Measurements from ENCODE around the gene LGR6.

The LGR6 gene

GRCh38 chr1:202266061-202266765 lies 72.6 kb downstream of the LGR6 start:
- no peak overlapping the region for H3K14ac ChIP-seq (ENCODE audit: low read length)
- H3K4me3 ChIP-seq (ENCODE audit: low read depth, low read length), result no peak overlapping the region
- H4K12ac ChIP-seq (ENCODE audit: low read depth, low read length), result no peak overlapping the region
- H3K23ac ChIP-seq (ENCODE audit: low read length), result no peak overlapping the region
- H3K79me1 ChIP-seq (ENCODE audit: low read length), result no peaks in the 10 kb centered on the region
- H3K4me2 ChIP-seq (ENCODE audit: low read length), result no peak overlapping the region
- WGBS (ENCODE audit: extremely low coverage, insufficient coverage, insufficient read length), result no CpG with 5 or more reads among the region's 9 CpGs
- no peak for DNase-seq
- no peaks in the 10 kb centered on the region for H3K4me1 ChIP-seq (ENCODE audit: control insufficient read depth in 1 of 2, insufficient read depth in 2 of 2, low read length in 2 of 2)
- peaks cover 2% of the 10 kb centered on the region for H3K27me3 ChIP-seq (ENCODE audit: insufficient read depth, low read length)
- H2BK120ac ChIP-seq (ENCODE audit: insufficient read depth, low read length, poor library complexity), result no peak overlapping the region
- H4K91ac ChIP-seq (ENCODE audit: low read depth, low read length), result no peak overlapping the region
- H4K8ac ChIP-seq (ENCODE audit: low read depth, low read length), result no peak overlapping the region
- no peaks in the 10 kb centered on the region for H3K36me3 ChIP-seq (ENCODE audit: control insufficient read depth in 1 of 2, insufficient read depth in 2 of 2, low read length in 2 of 2)
- peaks cover 4% of the 10 kb centered on the region for H3K9me3 ChIP-seq (ENCODE audit: insufficient read depth, low read depth, low read length)
- H2AK5ac ChIP-seq (ENCODE audit: low read length), result no peak overlapping the region
- no peak overlapping the region for H3K4ac ChIP-seq (ENCODE audit: low read depth, low read length)
- no peak overlapping the region for H2BK12ac ChIP-seq (ENCODE audit: low read length)
- no peak overlapping the region for H3K18ac ChIP-seq (ENCODE audit: low read length)
- no peak overlapping the region for H3K9ac ChIP-seq (ENCODE audit: low read length)
- H3K79me2 ChIP-seq (ENCODE audit: control insufficient read depth, insufficient read depth, low read length, poor library complexity), result no peaks in the 10 kb centered on the region
- no peak overlapping the region for H2BK5ac ChIP-seq (ENCODE audit: low read depth, low read length, poor library complexity)
- H3K27ac ChIP-seq (ENCODE audit: low read depth, low read length), result no peak overlapping the region
- no peak overlapping the region for H2AFZ ChIP-seq (ENCODE audit: insufficient read depth, low read length, poor library complexity)

GRCh38 chr1:202268032-202268431 lies 74.4 kb downstream of the LGR6 start:
- H2AK5ac ChIP-seq (ENCODE audit: low read length), result no peak overlapping the region
- H3K4ac ChIP-seq (ENCODE audit: low read depth, low read length), result no peak overlapping the region
- no peak overlapping the region for H3K18ac ChIP-seq (ENCODE audit: low read length)
- no peak overlapping the region for H3K9ac ChIP-seq (ENCODE audit: low read length)
- H4K91ac ChIP-seq (ENCODE audit: low read depth, low read length), result no peak overlapping the region
- peaks cover 2% of the 10 kb centered on the region for H3K27me3 ChIP-seq (ENCODE audit: insufficient read depth, low read length)
- H3K4me3 ChIP-seq (ENCODE audit: low read depth, low read length), result no peak overlapping the region
- H4K8ac ChIP-seq (ENCODE audit: low read depth, low read length), result no peak overlapping the region
- H3K27ac ChIP-seq (ENCODE audit: low read depth, low read length), result no peak overlapping the region
- no peak overlapping the region for H2AFZ ChIP-seq (ENCODE audit: insufficient read depth, low read length, poor library complexity)
- no peak overlapping the region for H2BK5ac ChIP-seq (ENCODE audit: low read depth, low read length, poor library complexity)
- H3K4me1 ChIP-seq (ENCODE audit: control insufficient read depth in 1 of 2, insufficient read depth in 2 of 2, low read length in 2 of 2), result no peaks in the 10 kb centered on the region
- no peak overlapping the region for H4K12ac ChIP-seq (ENCODE audit: low read depth, low read length)
- no peak overlapping the region for H3K14ac ChIP-seq (ENCODE audit: low read length)
- H3K79me2 ChIP-seq (ENCODE audit: control insufficient read depth, insufficient read depth, low read length, poor library complexity), result no peaks in the 10 kb centered on the region
- no CpG with 5 or more reads among the region's 13 CpGs for WGBS (ENCODE audit: extremely low coverage, insufficient coverage, insufficient read length)
- no peak overlapping the region for H2BK12ac ChIP-seq (ENCODE audit: low read length)
- H3K23ac ChIP-seq (ENCODE audit: low read length), result no peak overlapping the region
- no peaks in the 10 kb centered on the region for H3K36me3 ChIP-seq (ENCODE audit: control insufficient read depth in 1 of 2, insufficient read depth in 2 of 2, low read length in 2 of 2)
- no peak for DNase-seq
- no peak overlapping the region for H3K4me2 ChIP-seq (ENCODE audit: low read length)
- peaks cover 4% of the 10 kb centered on the region for H3K9me3 ChIP-seq (ENCODE audit: insufficient read depth, low read depth, low read length)
- no peak overlapping the region for H2BK120ac ChIP-seq (ENCODE audit: insufficient read depth, low read length, poor library complexity)
- no peaks in the 10 kb centered on the region for H3K79me1 ChIP-seq (ENCODE audit: low read length)

GRCh38 chr1:202268817-202269216 lies 75.2 kb downstream of the LGR6 start:
- no peak overlapping the region for H3K18ac ChIP-seq (ENCODE audit: low read length)
- no peak for DNase-seq
- no peak overlapping the region for H3K27ac ChIP-seq (ENCODE audit: low read depth, low read length)
- H3K36me3 ChIP-seq (ENCODE audit: control insufficient read depth in 1 of 2, insufficient read depth in 2 of 2, low read length in 2 of 2), result no peaks in the 10 kb centered on the region
- H4K12ac ChIP-seq (ENCODE audit: low read depth, low read length), result no peak overlapping the region
- H3K4me1 ChIP-seq (ENCODE audit: control insufficient read depth in 1 of 2, insufficient read depth in 2 of 2, low read length in 2 of 2), result no peaks in the 10 kb centered on the region
- H3K79me1 ChIP-seq (ENCODE audit: low read length), result no peaks in the 10 kb centered on the region
- H3K9me3 ChIP-seq (ENCODE audit: insufficient read depth, low read depth, low read length), result peaks cover 4% of the 10 kb centered on the region
- no peaks in the 10 kb centered on the region for H3K79me2 ChIP-seq (ENCODE audit: control insufficient read depth, insufficient read depth, low read length, poor library complexity)
- no peak overlapping the region for H4K8ac ChIP-seq (ENCODE audit: low read depth, low read length)
- no peak overlapping the region for H2AK5ac ChIP-seq (ENCODE audit: low read length)
- H3K4ac ChIP-seq (ENCODE audit: low read depth, low read length), result no peak overlapping the region
- H2BK120ac ChIP-seq (ENCODE audit: insufficient read depth, low read length, poor library complexity), result no peak overlapping the region
- no peak overlapping the region for H3K4me3 ChIP-seq (ENCODE audit: low read depth, low read length)
- no CpG with 5 or more reads among the region's 5 CpGs for WGBS (ENCODE audit: extremely low coverage, insufficient coverage, insufficient read length)
- no peak overlapping the region for H2AFZ ChIP-seq (ENCODE audit: insufficient read depth, low read length, poor library complexity)
- H3K14ac ChIP-seq (ENCODE audit: low read length), result no peak overlapping the region
- no peak overlapping the region for H4K91ac ChIP-seq (ENCODE audit: low read depth, low read length)
- no peak overlapping the region for H2BK12ac ChIP-seq (ENCODE audit: low read length)
- H3K9ac ChIP-seq (ENCODE audit: low read length), result no peak overlapping the region
- peaks cover 2% of the 10 kb centered on the region for H3K27me3 ChIP-seq (ENCODE audit: insufficient read depth, low read length)
- no peak overlapping the region for H3K4me2 ChIP-seq (ENCODE audit: low read length)
- H3K23ac ChIP-seq (ENCODE audit: low read length), result no peak overlapping the region
- no peak overlapping the region for H2BK5ac ChIP-seq (ENCODE audit: low read depth, low read length, poor library complexity)

- WGBS (ENCODE audit: extremely low coverage, insufficient coverage, insufficient read length), result no CpG with 5 or more reads among the region's 8 CpGs
Measured at GRCh38 chr1:202270871-202271326, 77.3 kb downstream of the LGR6 start.

More at GRCh38 chr1:202270871-202271326, 77.3 kb downstream of the LGR6 start:
- Histone ChIP-seq H2AFZ (ENCODE audit: insufficient read depth, low read length, poor library complexity) (no peak overlapping the region), H3K23ac (ENCODE audit: low read length) (no peak overlapping the region), H3K4me3 (ENCODE audit: low read depth, low read length) (no peak overlapping the region), H3K9me3 (ENCODE audit: insufficient read depth, low read depth, low read length) (peaks cover 4% of the 10 kb centered on the region), H4K8ac (ENCODE audit: low read depth, low read length) (no peak overlapping the region), H4K91ac (ENCODE audit: low read depth, low read length) (no peak overlapping the region), H3K36me3 (ENCODE audit: control insufficient read depth in 1 of 2, insufficient read depth in 2 of 2, low read length in 2 of 2) (no peaks in the 10 kb centered on the region), H3K79me1 (ENCODE audit: low read length) (no peaks in the 10 kb centered on the region), H3K14ac (ENCODE audit: low read length) (no peak overlapping the region), H2BK12ac (ENCODE audit: low read length) (no peak overlapping the region), H3K79me2 (ENCODE audit: control insufficient read depth, insufficient read depth, low read length, poor library complexity) (no peaks in the 10 kb centered on the region), H3K4ac (ENCODE audit: low read depth, low read length) (no peak overlapping the region), H2BK120ac (ENCODE audit: insufficient read depth, low read length, poor library complexity) (no peak overlapping the region), H3K18ac (ENCODE audit: low read length) (no peak overlapping the region), H3K27me3 (ENCODE audit: insufficient read depth, low read length) (peaks cover 2% of the 10 kb centered on the region), H3K4me1 (ENCODE audit: control insufficient read depth in 1 of 2, insufficient read depth in 2 of 2, low read length in 2 of 2) (no peaks in the 10 kb centered on the region), H3K27ac (ENCODE audit: low read depth, low read length) (no peak overlapping the region), H3K9ac (ENCODE audit: low read length) (no peak overlapping the region), H2BK5ac (ENCODE audit: low read depth, low read length, poor library complexity) (no peak overlapping the region), H3K4me2 (ENCODE audit: low read length) (no peak overlapping the region), H4K12ac (ENCODE audit: low read depth, low read length) (no peak overlapping the region), H2AK5ac (ENCODE audit: low read length) (no peak overlapping the region)
- DNase-seq, result no peak

Measured in trophoblast cell (in vitro differentiated cells and primary cell).